Measurements from ENCODE around the gene ING2. TPM values are rescaled to one million over a fixed set of nuclear protein-coding genes. Genes with fewer than 3 reads are reported as not detected.

ING2 gene
- total and polyA plus RNA-seq, 4 donors: 3.9 to 8.8 (median 5.1) TPM

GRCh38 chr4:183517194-183517593, 12.3 kb downstream of the ING2 start (continued):
- TF ChIP-seq RXRA (IDR thresholded peaks at IDR 0.05): no peak

GRCh38 chr4:183517781-183518180, 12.9 kb downstream of the ING2 start:
- Histone ChIP-seq H3K9ac (ENCODE audit: low read depth in 1 of 2, low read length in 2 of 2) (no peak overlapping the region), H3K4me3 (ENCODE audit: low read depth in 1 of 3, low read length in 3 of 3) (no peak overlapping the region), H3K4me1 (ENCODE audit: control insufficient read depth in 4 of 4, insufficient read depth in 4 of 4, low read length in 3 of 4) (no peaks in the 10 kb centered on the region), H3K9me3 (ENCODE audit: control insufficient read depth in 4 of 4, low read length in 3 of 4) (no peaks in the 10 kb centered on the region), H3K27ac (ENCODE audit: low read depth in 1 of 2, low read length in 2 of 2) (no peak overlapping the region), H3K27me3 (ENCODE audit: control insufficient read depth in 4 of 4, insufficient read depth in 4 of 4, low read length in 3 of 4) (no peaks in the 10 kb centered on the region), H3K36me3 (ENCODE audit: control insufficient read depth in 4 of 4, insufficient read depth in 3 of 4, low read depth in 1 of 4, low read length in 3 of 4) (no peaks in the 10 kb centered on the region)
- WGBS: 90% methylated on average over 3 of the region's 3 CpGs
- TF ChIP-seq, protein P1, sequence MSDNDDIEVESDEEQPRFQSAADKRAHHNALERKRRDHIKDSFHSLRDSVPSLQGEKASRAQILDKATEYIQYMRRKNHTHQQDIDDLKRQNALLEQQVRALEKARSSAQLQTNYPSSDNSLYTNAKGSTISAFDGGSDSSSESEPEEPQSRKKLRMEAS (IDR thresholded peaks at IDR 0.05): no peak
- no peak for TF ChIP-seq FOXA1 (IDR thresholded peaks at IDR 0.05)
- no peak for TF ChIP-seq ZBTB33 (IDR thresholded peaks at IDR 0.05)
- no peak for TF ChIP-seq RAD21 (IDR thresholded peaks at IDR 0.05)
- TF ChIP-seq GABPA (IDR thresholded peaks at IDR 0.05 in 1 of 2, conservative IDR thresholded peaks at IDR 0.05 in 1 of 2): no peak
- TF ChIP-seq HNF4G (IDR thresholded peaks at IDR 0.05): no peak
- TF ChIP-seq EGR1 (IDR thresholded peaks at IDR 0.05; ENCODE audit: low read depth in 2 of 2): no peak
- TF ChIP-seq HNF4A (conservative IDR thresholded peaks at IDR 0.05): no peak
- TF ChIP-seq JUND (IDR thresholded peaks at IDR 0.05): no peak
- no peak for TF ChIP-seq SP1 (IDR thresholded peaks at IDR 0.05)
- TF ChIP-seq RXRA (IDR thresholded peaks at IDR 0.05): no peak
- no peak for TF ChIP-seq TAF1 (conservative IDR thresholded peaks at IDR 0.05)
- TF ChIP-seq, protein P2, sequence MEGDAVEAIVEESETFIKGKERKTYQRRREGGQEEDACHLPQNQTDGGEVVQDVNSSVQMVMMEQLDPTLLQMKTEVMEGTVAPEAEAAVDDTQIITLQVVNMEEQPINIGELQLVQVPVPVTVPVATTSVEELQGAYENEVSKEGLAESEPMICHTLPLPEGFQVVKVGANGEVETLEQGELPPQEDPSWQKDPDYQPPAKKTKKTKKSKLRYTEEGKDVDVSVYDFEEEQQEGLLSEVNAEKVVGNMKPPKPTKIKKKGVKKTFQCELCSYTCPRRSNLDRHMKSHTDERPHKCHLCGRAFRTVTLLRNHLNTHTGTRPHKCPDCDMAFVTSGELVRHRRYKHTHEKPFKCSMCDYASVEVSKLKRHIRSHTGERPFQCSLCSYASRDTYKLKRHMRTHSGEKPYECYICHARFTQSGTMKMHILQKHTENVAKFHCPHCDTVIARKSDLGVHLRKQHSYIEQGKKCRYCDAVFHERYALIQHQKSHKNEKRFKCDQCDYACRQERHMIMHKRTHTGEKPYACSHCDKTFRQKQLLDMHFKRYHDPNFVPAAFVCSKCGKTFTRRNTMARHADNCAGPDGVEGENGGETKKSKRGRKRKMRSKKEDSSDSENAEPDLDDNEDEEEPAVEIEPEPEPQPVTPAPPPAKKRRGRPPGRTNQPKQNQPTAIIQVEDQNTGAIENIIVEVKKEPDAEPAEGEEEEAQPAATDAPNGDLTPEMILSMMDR (IDR thresholded peaks at IDR 0.05; ENCODE audit: low read depth, low read length, missing input control): no peak
- TF ChIP-seq, protein P3, sequence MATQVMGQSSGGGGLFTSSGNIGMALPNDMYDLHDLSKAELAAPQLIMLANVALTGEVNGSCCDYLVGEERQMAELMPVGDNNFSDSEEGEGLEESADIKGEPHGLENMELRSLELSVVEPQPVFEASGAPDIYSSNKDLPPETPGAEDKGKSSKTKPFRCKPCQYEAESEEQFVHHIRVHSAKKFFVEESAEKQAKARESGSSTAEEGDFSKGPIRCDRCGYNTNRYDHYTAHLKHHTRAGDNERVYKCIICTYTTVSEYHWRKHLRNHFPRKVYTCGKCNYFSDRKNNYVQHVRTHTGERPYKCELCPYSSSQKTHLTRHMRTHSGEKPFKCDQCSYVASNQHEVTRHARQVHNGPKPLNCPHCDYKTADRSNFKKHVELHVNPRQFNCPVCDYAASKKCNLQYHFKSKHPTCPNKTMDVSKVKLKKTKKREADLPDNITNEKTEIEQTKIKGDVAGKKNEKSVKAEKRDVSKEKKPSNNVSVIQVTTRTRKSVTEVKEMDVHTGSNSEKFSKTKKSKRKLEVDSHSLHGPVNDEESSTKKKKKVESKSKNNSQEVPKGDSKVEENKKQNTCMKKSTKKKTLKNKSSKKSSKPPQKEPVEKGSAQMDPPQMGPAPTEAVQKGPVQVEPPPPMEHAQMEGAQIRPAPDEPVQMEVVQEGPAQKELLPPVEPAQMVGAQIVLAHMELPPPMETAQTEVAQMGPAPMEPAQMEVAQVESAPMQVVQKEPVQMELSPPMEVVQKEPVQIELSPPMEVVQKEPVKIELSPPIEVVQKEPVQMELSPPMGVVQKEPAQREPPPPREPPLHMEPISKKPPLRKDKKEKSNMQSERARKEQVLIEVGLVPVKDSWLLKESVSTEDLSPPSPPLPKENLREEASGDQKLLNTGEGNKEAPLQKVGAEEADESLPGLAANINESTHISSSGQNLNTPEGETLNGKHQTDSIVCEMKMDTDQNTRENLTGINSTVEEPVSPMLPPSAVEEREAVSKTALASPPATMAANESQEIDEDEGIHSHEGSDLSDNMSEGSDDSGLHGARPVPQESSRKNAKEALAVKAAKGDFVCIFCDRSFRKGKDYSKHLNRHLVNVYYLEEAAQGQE (IDR thresholded peaks at IDR 0.05): no peak
- no peak for TF ChIP-seq FOXA2 (IDR thresholded peaks at IDR 0.05)
- TF ChIP-seq NR2F2 (IDR thresholded peaks at IDR 0.05): no peak
- TF ChIP-seq, protein P4, sequence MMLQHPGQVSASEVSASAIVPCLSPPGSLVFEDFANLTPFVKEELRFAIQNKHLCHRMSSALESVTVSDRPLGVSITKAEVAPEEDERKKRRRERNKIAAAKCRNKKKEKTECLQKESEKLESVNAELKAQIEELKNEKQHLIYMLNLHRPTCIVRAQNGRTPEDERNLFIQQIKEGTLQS (IDR thresholded peaks at IDR 0.05): no peak
- TF ChIP-seq YY1 (IDR thresholded peaks at IDR 0.05): no peak
- DNase-seq (ENCODE audit: low spot score): no peak

Measured in liver (tissue), 9 donors.